Measurements from ENCODE around the gene CDK14.

- TF ChIP-seq EZH2 (IDR thresholded peaks at IDR 0.05) (no peak), POLR2AphosphoS5 (IDR thresholded peaks at IDR 0.05; ENCODE audit: borderline replicate concordance, low read depth, low read length) (no peak)
These were observed 634.4 kb downstream of the CDK14 start for GRCh38 chr7:91230503-91230902.

All from SK-N-MC (cell line).